T follicular helper cell (primary cell): Measurements from ENCODE around the gene CYP4A11.
"Not testable (repeated sequence)": the region's sequence is repeated elsewhere in the genome, so short reads cannot be mapped to it uniquely, and the experiment has no call there.

ENCODE experiments used
- DNase-seq: peaks from one replicate; pipeline ENCODE4 v3.0.0-alpha.2; 2020; ENCODE audit warnings: low read depth

The CYP4A11 gene

GRCh38 chr1:46910790-46911189 is 30.5 kb downstream of the CYP4A11 start:
- DNase-seq = no peak

DNA sequence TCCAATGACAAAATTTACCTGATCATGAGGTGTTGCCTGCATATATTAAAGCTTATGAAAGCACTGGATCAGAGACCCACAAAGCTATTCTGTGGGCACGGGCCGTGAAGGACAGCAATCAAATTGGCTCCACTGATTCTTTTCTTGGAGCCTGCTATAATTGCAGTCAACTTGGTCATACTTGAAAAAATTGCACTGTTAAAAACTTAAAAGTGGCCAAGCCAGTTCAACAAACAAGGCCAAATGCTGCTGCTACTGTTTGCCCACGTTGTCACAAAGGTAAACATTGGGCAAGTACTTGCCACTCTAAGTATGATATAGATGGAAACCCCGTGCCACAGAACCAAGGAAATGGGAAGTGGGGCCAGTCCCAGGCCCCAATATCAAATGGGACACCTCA is 37.8 kb downstream of the CYP4A11 start:
- DNase-seq = no peak

- DNase-seq = no peak
Observed at GRCh38 chr1:46900401-46900800, 40.9 kb downstream of the CYP4A11 start.

- DNase-seq = not testable (repeated sequence)
Observed at GRCh38 chr1:46881656-46882055, 59.6 kb downstream of the CYP4A11 start.
